Activated CD4-positive, alpha-beta T cell treated with anti-CD3 and anti-CD28 coated beads for 48 hours (primary cell): ENCODE results near the gene ADM2.
"Not testable (repeated sequence)": the region's sequence is repeated elsewhere in the genome, so short reads cannot be mapped to it uniquely, and the experiment has no call there.

Experiments used
- DNase-seq: peaks from one replicate; pipeline ENCODE4 v3.0.0-alpha.2; 2020

The ADM2 gene

DNA sequence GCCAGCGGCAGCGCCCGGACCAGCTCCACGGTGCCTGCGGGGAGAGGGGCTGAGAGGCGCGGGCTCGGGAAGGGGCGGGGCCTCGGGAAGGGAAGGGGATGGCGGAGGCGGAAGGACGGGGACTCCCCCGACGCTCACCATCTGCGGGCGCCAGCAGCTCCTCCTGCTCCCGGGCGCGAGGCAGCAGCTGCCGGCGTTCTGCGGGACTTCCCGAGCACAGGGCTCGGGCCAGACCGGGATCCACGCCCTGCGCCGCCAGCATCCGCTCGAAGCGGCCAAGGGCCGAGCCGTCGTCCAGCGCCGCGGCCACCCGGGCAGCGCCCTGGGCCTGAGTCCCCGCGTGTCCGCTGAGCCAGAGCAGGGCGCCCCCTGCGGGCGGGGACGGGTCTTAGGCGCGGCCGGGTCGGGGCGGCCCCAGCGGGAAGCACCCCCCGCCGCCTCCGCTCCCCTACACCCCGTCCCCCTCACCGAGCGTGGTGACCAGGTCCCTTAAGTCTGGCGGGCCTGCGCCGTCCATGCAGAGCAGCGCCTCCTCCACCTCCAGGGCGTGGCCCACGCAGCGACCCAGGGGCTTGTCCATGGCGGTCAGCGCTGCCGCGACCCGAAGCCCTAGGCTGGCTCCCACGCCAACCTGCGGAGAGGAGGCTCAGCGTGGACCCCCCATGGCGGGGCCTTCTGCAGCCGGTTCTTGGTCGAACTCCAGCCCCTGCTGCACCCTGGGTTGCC, 44.9 kb downstream of the ADM2 start:
- peak; percentile 93 for DNase-seq

GRCh38 chr22:50526834-50527801, 45.8 kb downstream of the ADM2 start:
- peak; percentile 67 for DNase-seq

GRCh38 chr22:50527921-50528681, 46.8 kb downstream of the ADM2 start:
- DNase-seq = no peak

DNA sequence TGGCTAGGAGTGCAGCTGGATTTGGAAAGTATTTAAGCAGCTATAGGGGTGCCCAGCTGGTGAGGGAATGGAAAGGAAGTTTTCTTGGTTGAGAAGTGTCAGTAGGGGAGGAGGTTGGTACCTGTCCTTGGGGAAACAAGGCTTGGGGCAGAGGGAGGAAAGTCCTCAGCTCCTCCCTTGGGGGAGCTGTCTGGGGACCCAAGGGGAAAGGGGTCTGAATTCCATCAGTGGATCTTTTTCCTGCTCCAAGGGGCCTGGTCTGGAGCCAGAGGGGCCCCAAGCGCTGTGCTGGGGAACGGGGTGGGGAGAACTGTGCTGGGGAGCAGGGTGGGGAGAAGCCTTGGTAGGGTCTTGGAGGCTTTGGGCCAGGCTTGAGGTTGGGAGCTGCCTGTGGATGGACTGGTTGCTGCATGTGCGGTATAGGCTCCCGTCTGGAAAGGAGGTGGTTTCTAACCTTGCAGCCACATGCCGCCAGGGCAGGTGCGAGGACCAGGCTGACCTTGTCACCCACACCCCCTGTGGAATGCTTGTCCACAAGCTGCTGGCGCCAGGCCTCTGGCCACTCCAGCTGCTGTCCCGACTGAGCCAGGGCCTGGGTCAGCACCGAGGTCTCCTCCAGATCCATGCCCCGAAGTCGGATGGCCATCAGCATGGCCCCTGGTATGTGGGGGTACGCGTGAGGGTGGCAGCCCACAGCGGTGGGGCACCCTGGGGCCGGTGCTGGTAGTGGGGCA, 47.5 kb downstream of the ADM2 start:
- no peak for DNase-seq

DNA sequence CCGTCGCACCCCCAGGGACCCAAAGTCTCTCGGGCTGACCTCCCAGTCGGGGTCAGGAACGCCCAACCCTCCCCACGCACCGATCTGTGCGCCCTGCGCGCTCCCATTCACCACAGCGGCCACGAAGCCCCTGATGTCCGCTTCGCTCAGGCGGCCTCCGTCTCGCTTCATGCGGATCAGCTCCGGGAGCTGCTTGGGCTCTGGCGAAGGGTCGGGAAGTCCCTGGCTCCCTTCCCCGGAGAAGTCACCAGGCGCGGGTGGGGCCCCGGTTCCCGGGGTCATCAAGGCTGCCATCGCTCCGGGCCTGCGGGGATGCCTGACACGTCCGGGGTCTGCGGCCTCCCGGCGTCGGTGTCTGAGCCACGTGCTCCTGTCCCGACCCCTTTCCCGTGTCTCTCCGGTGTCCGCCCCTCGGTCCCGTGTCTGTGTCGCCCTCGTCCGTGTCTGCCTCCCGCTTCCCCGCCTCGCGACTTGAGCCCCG, 48.1 kb downstream of the ADM2 start:
- no peak for DNase-seq

- DNase-seq = peak; percentile 79
Observed at GRCh38 chr22:50529897-50530579, 48.7 kb downstream of the ADM2 start, which contains the start of gene TYMP. TYMP (minus strand) TSS chr22:50530012; CDS start chr22:50529709, 303 bp downstream.

DNA sequence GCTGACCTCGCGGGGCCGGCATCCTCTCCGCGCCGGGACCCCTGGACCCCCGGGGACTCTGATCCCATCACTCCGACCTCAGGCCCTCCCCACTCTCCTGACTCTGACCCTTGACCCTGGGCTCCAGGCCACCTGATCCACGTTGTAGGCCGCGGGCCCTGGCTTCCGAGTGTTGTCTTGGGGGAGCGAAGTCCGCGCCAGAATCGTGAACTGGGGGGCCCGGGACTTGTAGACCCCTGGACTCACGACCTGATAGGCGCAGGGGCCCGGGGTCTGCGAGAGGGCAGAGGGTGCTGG, 49.2 kb downstream of the ADM2 start:
- DNase-seq = no peak

GRCh38 chr22:50530877-50531545, 49.7 kb downstream of the ADM2 start:
- DNase-seq = peak; percentile 91

DNA sequence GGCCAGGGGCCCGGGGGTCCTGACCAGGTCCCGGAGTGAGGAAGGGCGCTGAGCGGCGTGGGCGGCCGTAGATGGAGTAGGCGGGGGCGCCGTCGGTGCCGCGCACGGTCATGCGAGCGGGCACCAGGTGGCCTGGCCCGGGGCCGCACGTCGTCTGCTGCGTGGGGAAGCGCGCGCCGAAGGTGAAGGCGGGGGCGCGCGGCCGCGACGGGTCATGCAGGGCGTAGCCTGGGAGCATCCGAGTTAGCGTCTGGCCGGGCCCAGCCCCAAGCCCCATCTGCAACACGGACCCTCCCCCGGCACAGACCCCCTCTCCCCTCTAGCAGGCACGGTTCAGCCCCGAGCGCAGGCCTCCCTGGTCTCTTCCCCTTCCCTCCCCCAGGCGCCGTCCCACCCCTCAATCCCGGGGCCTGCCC, 50.2 kb downstream of the ADM2 start:
- peak; percentile 85 for DNase-seq

GRCh38 chr22:50531962-50532674, 50.8 kb downstream of the ADM2 start:
- peak; percentile 42 for DNase-seq

GRCh38 chr22:50532824-50533796, 51.8 kb downstream of the ADM2 start:
- no peak for DNase-seq

DNA sequence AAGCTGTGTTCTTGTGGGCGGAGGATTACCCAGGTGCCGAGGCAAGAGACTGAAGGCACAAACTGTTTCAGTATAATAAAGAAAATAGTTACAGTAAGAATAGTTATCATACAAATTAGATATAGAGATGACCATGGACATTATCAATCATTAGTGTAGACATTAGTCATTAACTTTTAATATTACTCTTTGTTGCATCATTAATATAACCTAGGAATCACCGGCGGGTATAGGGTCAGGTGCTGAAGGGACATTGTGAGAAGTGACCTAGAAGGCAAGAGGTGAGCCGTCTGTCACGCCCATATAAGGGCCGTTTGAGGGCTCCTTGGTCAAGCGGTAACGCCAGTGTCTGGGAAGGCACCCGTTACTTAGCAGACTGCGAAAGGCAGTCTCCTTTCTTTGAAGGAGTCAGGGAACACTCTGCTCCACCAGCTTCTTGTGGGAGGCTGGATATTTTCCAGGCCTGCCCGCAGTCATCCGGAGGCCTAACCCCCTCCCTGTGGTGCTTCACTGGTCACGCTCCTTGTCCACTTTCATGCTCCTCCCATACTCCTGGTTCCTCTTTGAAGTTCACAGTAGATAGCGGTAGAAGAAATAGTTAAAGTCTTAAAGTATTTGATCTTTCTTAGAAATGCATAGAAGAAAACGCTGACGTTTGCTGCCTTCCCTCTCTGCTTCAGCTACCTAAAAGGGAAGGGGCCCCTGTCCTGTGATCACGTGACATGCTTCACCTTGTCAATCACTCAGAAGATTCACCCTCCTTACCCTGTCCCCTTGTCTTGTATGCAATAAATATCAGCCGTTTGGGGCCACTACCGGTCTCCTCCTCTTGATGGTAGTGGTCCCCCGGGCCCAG, 52.7 kb downstream of the ADM2 start:
- DNase-seq = not testable (repeated sequence)

GRCh38 chr22:50535113-50535512, 53.8 kb downstream of the ADM2 start:
- no peak for DNase-seq
